ENCODE data around the gene MICAL3. TPM values are rescaled to one million over a fixed set of nuclear protein-coding genes. Genes with fewer than 3 reads are reported as not detected.

MICAL3 gene
- polyA plus RNA-seq, 1 donor from 2014 or later = 28.1 TPM

DNA sequence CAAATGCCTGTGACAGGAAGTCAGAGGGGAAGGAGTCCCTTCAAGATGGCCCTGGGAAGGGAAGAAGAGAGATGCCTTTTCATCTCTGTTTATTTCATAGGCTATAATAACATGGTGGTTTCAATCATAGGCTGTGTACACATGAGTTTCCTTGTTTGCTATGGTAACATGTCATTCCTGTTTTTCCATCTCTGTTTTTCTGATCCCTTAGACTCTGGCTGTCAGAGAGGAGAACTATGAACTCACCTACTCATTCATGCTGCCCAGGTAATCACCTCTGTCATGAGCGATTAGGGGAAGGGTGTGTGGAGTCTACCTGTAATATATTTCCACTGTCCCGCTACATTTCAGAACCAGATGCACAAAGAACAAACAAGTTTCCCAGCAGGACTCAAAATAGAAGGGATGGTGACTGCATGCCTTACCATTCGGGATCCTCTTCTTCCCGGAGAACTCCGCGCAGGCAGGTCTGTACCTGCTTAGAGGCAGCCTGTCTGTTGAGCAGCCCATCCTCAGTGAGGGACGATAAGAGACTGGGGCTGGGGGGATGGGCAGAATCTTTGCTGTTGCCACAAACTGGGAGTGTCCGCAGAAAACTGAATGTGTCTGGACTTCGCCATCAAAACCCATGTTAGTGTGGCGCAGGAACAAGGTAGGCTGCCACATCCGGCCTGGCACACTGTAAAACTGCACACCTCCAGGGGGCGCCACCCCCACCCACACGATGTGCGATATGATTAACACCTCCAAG lies 46.4 kb upstream of the MICAL3 start:
- no peak overlapping the region for H3K4me3 ChIP-seq (ENCODE audit: low read length)
- H3K27me3 ChIP-seq (ENCODE audit: insufficient read depth, low read depth, low read length) = no peaks in the 10 kb centered on the region
- no peaks in the 10 kb centered on the region for H3K79me2 ChIP-seq (replicated peaks; ENCODE audit: insufficient read depth, low read length)
- H3K9ac ChIP-seq (ENCODE audit: low read length) = no peak overlapping the region
- no peak overlapping the region for H3K4me2 ChIP-seq (ENCODE audit: low read length)
- no peaks in the 10 kb centered on the region for H4K20me1 ChIP-seq (ENCODE audit: insufficient read depth)
- no peaks in the 10 kb centered on the region for H3K36me3 ChIP-seq (ENCODE audit: insufficient read depth, low read length)
- no peak overlapping the region for H3K27ac ChIP-seq (ENCODE audit: low read length)
- no peak overlapping the region for H2AFZ ChIP-seq (ENCODE audit: low read depth, low read length)
- no peaks in the 10 kb centered on the region for H3F3A ChIP-seq (ENCODE audit: insufficient read depth, low read length, poor library complexity, severe bottlenecking)
- H3K9me2 ChIP-seq (ENCODE audit: insufficient read depth, low read length) = no peaks in the 10 kb centered on the region
- H3K9me3 ChIP-seq (ENCODE audit: low read length) = no peaks in the 10 kb centered on the region
- TF ChIP-seq SMC3 (conservative IDR thresholded peaks at IDR 0.05; ENCODE audit: poor library complexity) (no peak), MXI1 (conservative IDR thresholded peaks at IDR 0.05; ENCODE audit: poor library complexity, severe bottlenecking) (no peak), TAF1 (IDR thresholded peaks at IDR 0.05; ENCODE audit: low read depth) (no peak), EP300 (conservative IDR thresholded peaks at IDR 0.05; ENCODE audit: poor library complexity, severe bottlenecking) (no peak), POLR2AphosphoS5 (IDR thresholded peaks at IDR 0.05) (no peak), RAD21 (conservative IDR thresholded peaks at IDR 0.05) (no peak)
- TF ChIP-seq, protein P1, sequence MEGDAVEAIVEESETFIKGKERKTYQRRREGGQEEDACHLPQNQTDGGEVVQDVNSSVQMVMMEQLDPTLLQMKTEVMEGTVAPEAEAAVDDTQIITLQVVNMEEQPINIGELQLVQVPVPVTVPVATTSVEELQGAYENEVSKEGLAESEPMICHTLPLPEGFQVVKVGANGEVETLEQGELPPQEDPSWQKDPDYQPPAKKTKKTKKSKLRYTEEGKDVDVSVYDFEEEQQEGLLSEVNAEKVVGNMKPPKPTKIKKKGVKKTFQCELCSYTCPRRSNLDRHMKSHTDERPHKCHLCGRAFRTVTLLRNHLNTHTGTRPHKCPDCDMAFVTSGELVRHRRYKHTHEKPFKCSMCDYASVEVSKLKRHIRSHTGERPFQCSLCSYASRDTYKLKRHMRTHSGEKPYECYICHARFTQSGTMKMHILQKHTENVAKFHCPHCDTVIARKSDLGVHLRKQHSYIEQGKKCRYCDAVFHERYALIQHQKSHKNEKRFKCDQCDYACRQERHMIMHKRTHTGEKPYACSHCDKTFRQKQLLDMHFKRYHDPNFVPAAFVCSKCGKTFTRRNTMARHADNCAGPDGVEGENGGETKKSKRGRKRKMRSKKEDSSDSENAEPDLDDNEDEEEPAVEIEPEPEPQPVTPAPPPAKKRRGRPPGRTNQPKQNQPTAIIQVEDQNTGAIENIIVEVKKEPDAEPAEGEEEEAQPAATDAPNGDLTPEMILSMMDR (IDR thresholded peaks at IDR 0.05; ENCODE audit: poor library complexity, severe bottlenecking) = no peak

GRCh38 chr22:18070041-18070440 lies 45.7 kb upstream of the MICAL3 start:
- Histone ChIP-seq H3K4me3 (ENCODE audit: low read length) (no peak overlapping the region), H3K4me2 (ENCODE audit: low read length) (no peak overlapping the region), H3K27me3 (ENCODE audit: insufficient read depth, low read depth, low read length) (no peaks in the 10 kb centered on the region), H3K9me3 (ENCODE audit: low read length) (no peaks in the 10 kb centered on the region), H3K79me2 (replicated peaks; ENCODE audit: insufficient read depth, low read length) (no peaks in the 10 kb centered on the region), H3K9me2 (ENCODE audit: insufficient read depth, low read length) (no peaks in the 10 kb centered on the region), H3K27ac (ENCODE audit: low read length) (no peak overlapping the region), H3K9ac (ENCODE audit: low read length) (no peak overlapping the region), H4K20me1 (ENCODE audit: insufficient read depth) (no peaks in the 10 kb centered on the region), H3F3A (ENCODE audit: insufficient read depth, low read length, poor library complexity, severe bottlenecking) (no peaks in the 10 kb centered on the region), H3K36me3 (ENCODE audit: insufficient read depth, low read length) (no peaks in the 10 kb centered on the region), H2AFZ (ENCODE audit: low read depth, low read length) (no peak overlapping the region)
- TF ChIP-seq RAD21 (conservative IDR thresholded peaks at IDR 0.05) (no peak), SMC3 (conservative IDR thresholded peaks at IDR 0.05; ENCODE audit: poor library complexity) (no peak), POLR2AphosphoS5 (IDR thresholded peaks at IDR 0.05) (no peak), REST (IDR thresholded peaks at IDR 0.05; ENCODE audit: borderline replicate concordance) (peak; percentile 14)

DNA sequence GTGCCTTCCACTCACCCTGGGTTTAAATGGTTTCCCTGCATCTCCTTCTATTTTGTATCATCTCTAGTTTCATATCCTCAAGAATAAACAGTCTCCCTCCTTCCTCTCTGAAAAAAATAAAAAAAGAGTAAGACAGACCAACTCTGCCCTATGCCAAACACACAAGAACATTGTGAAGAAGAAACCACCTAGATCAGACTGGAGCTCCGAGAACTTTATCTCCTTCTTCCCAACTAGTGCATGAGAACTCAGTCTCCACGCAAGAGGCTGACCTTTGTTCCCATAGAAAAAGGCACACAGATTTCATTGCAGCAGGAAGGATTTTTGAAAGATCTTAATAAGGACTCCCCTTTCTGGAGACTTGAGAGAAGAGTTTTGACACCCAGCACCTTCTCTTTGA lies 44.7 kb upstream of the MICAL3 start:
- H3F3A ChIP-seq (ENCODE audit: insufficient read depth, low read length, poor library complexity, severe bottlenecking) = no peaks in the 10 kb centered on the region
- no peak overlapping the region for H3K27ac ChIP-seq (ENCODE audit: low read length)
- no peaks in the 10 kb centered on the region for H3K79me2 ChIP-seq (replicated peaks; ENCODE audit: insufficient read depth, low read length)
- H3K9me3 ChIP-seq (ENCODE audit: low read length) = no peaks in the 10 kb centered on the region
- H3K4me2 ChIP-seq (ENCODE audit: low read length) = no peak overlapping the region
- no peaks in the 10 kb centered on the region for H4K20me1 ChIP-seq (ENCODE audit: insufficient read depth)
- H3K9ac ChIP-seq (ENCODE audit: low read length) = no peak overlapping the region
- H3K4me3 ChIP-seq (ENCODE audit: low read length) = no peak overlapping the region
- H3K36me3 ChIP-seq (ENCODE audit: insufficient read depth, low read length) = no peaks in the 10 kb centered on the region
- no peaks in the 10 kb centered on the region for H3K27me3 ChIP-seq (ENCODE audit: insufficient read depth, low read depth, low read length)
- no peak for TF ChIP-seq RAD21 (conservative IDR thresholded peaks at IDR 0.05)
- no peak for TF ChIP-seq REST (IDR thresholded peaks at IDR 0.05; ENCODE audit: borderline replicate concordance)
- TF ChIP-seq, protein P1 (IDR thresholded peaks at IDR 0.05; ENCODE audit: poor library complexity, severe bottlenecking) = no peak
- no peak for TF ChIP-seq SMC3 (conservative IDR thresholded peaks at IDR 0.05; ENCODE audit: poor library complexity)
- TF ChIP-seq TAF1 (IDR thresholded peaks at IDR 0.05; ENCODE audit: low read depth) = no peak
- TF ChIP-seq EZH2 (IDR thresholded peaks at IDR 0.05; ENCODE audit: borderline replicate concordance, insufficient read depth, low read length, poor library complexity, severe bottlenecking) = no peak
- no peak for TF ChIP-seq MXI1 (conservative IDR thresholded peaks at IDR 0.05; ENCODE audit: poor library complexity, severe bottlenecking)
- no peak for TF ChIP-seq POLR2AphosphoS5 (IDR thresholded peaks at IDR 0.05)
- TF ChIP-seq EP300 (conservative IDR thresholded peaks at IDR 0.05; ENCODE audit: poor library complexity, severe bottlenecking) = no peak
- H2AFZ ChIP-seq (ENCODE audit: low read depth, low read length) = no peak overlapping the region
- no peaks in the 10 kb centered on the region for H3K9me2 ChIP-seq (ENCODE audit: insufficient read depth, low read length)

Data from neural cell (in vitro differentiated cells).